Ovary (tissue), 3 donors: ENCODE results near the gene STARD6.

ENCODE experiments used
- CTCF ChIP-seq, 3 donors: fragments of 450-650 bp in 2 of 3; fragments of 200-600 bp in 1 of 3; IDR thresholded peaks; one replicate each; pipeline versions ENCODE4 v1.5.1 to v1.8.0; 2016 to 2022; ENCODE audit warnings: antibody characterized with exemption in 3 of 3, mild to moderate bottlenecking in 1 of 3
- EP300 ChIP-seq: sonication (generic); formaldehyde crosslinking; IDR thresholded peaks from one replicate; pipeline ENCODE4 v1.6.1; 2017; ENCODE audit warnings: antibody characterized with exemption
- POLR2A ChIP-seq: fragments of 450-650 bp; IDR thresholded peaks from one replicate; pipeline ENCODE4 v1.6.1; 2017; ENCODE audit warnings: antibody characterized with exemption, mild to moderate bottlenecking, moderate library complexity
- donor health status: DM: no; HTN: no; CAD: no.

DNA sequence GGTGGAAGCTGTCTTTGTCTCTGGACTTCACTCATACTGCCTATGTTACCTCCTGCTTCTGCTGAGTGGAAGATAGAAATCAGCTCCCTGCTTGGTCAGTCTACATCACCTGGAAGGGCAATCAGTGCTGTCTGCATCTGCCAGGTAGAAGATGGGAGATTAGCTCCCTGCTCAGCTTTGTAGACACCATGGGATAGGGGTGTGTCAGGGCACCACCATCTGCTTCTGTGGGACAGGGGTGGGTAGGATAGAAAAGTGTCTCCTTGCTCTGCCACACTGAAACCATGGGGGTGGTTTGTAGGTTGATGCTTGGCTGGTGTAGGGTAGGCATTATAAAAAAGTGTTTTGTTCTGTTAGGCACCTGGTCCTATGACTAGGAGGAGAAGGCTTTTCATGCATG, 34.1 kb downstream of the STARD6 start:
- TF ChIP-seq EP300 (no peak), CTCF (IDR thresholded peaks at IDR 0.05) (no peak), POLR2A (no peak)
